DOHH2 (cell line): ENCODE data around the gene ATP13A3.

Experiments
- CTCF ChIP-seq: fragments of 200-600 bp; sonication (generic); IDR thresholded peaks from one replicate; pipeline ENCODE4 v1.5.1; 2014; ENCODE audit warnings: antibody characterized with exemption, mild to moderate bottlenecking, low read depth, low read length; ENCODE audit not compliant: poor library complexity, severe bottlenecking
- EZH2phosphoT487 ChIP-seq: fragments of 200-600 bp; sonication (generic); IDR thresholded peaks from 2 replicates; pipeline ENCODE4 v1.6.1; 2017; ENCODE audit warnings: borderline replicate concordance, mild to moderate bottlenecking, antibody characterized with exemption, low read length, moderate library complexity, mixed read lengths

DNA sequence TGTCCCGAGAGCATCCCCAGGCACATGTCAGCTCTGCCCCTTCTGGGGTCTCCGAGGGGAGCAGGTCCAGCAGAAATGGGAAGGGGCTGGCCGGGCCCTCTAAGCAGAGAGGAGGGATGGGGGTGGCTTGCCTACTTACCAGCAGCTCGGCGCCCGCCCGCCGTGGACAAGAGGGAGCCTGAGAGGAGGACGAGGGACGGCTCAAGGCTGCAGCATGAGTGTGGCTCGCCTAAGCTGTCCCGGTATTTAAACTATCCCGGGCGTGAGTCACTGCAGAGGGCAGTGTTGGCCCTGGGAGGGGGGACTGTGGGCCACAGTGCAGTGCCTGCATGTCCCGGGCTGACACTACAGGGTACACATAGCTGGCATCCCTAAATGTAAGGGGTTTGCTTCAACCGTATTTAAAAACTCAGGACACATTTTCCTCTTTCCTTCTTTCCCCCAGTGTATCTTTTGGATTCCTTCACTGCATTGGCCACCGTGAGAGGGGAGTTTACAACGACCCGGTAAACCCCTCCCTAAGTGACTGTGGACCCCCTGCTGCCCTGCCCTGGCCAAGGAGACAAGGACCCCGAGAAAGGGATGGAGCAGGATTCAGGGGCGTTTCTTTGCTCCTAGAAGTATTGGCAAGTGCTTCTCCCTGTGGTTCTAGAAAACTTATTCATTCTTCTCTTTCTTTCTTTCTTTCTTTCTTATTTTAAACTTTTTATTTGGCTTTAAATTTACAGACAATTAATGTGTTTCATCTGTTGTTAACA is 117.1 kb downstream of the ATP13A3 start, which contains the start of gene LRRC15:
- TF ChIP-seq CTCF (no peak), EZH2phosphoT487 (no peak)
